Measurements from ENCODE around the gene CASZ1.

CASZ1 gene

DNA sequence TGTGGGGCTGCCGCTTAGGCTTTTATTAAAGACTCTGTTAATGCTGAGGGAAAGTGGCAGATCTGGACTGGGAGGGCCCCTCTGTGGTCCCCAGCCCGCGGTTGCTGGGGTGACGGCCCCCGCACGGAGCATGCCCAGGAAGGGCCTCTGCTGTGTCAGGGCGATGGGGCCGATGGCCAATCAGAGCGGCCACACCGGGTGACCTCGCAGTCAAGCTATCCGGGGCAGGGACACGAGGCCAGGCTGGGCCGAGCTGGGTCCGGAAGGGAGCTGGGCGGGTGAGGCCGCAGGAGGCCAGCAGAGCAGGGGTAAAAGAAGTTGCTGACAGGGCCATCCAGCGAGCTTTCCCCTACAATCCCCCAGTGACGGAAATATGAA is 145.1 kb downstream of the CASZ1 start:
- no peak for DNase-seq (ENCODE audit: low read depth)

GRCh38 chr1:10650556-10651388 is 145.7 kb downstream of the CASZ1 start:
- no peak for DNase-seq (ENCODE audit: low read depth)

GRCh38 chr1:10649517-10650201 is 146.8 kb downstream of the CASZ1 start:
- DNase-seq (ENCODE audit: low read depth): no peak

- no peak for DNase-seq (ENCODE audit: low read depth)
Observed at GRCh38 chr1:10648689-10649516, 147.5 kb downstream of the CASZ1 start.

DNA sequence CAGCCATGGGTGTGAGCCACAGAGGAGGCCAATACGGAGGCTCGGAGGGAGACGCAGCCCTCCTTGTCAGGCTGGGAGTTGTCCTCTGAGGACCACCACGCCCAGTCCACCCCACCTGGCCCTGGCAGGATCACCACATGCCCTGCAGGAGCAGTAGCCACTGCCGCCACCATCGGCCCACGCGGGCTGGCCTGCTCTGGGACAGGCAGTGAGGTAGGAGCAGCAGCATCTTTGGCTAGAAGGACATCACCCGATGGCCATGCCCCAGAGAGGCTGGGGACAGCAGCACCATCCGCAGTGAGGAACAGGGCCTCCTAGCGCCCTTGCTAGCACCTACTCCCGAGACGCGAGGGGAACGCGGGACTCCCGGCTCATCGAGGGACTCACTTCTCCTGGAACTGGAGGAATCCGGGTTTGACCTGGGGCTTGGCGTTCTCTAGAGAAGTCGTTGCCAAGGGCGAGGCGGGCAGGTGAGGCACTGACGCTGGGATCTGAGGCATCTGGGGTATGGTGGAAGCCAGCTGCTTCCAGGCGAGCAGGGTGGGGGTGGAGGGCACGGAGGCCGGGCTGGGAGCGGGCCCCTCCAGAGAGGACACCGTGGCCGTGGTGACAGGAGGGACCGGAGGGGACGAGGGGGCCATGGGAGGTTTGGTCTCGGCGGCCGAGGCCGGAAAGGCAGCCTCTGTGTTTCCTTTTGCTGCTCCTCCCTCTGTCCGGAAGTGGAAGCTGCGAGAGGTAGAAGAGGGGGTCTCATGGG is 148.9 kb downstream of the CASZ1 start:
- no peak for DNase-seq (ENCODE audit: low read depth)

GRCh38 chr1:10646347-10646861 is 150.0 kb downstream of the CASZ1 start:
- no peak for DNase-seq (ENCODE audit: low read depth)

GRCh38 chr1:10644307-10645128 is 151.9 kb downstream of the CASZ1 start:
- no peak for DNase-seq (ENCODE audit: low read depth)

DNA sequence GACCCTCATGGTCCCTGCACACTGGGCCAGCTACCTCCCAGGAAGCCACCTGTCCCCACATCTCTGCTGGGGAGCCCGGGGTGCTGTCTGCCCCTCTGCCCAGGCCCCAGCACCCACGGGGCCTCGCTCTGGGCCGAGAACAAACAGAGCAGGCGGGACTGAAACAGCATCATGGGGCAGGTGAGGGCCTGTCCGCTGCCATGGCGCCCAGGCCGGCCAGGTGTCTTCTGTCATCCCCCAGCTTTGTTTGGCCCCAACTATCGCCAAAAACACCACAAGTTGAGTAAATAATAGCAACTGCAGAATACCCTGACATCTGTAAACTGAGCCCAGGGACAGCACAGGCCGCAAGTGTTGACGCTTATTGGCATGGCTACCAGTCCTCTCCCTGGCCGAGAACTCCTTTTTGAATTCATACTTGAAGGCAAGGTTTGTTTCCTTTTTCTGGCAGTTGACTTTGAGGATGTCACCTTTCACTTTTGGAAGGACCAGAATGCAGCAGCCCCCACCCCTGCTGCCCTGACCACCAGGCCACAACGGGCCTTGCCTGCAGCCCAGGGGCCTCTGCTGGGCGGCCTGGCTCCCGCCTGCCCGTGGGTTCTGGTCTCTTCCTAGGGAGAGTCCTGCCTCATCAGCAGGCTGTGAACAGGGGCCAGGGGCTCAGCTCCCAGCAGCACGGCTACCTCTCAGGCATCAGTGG is 152.7 kb downstream of the CASZ1 start:
- no peak for DNase-seq (ENCODE audit: low read depth)

- no peak for DNase-seq (ENCODE audit: low read depth)
Observed at GRCh38 chr1:10642403-10643080, 153.9 kb downstream of the CASZ1 start.

- DNase-seq (ENCODE audit: low read depth): no peak
Observed at GRCh38 chr1:10641976-10642375, 154.5 kb downstream of the CASZ1 start.

- no peak for DNase-seq (ENCODE audit: low read depth)
Observed at GRCh38 chr1:10640843-10641553, 155.4 kb downstream of the CASZ1 start.

DNA sequence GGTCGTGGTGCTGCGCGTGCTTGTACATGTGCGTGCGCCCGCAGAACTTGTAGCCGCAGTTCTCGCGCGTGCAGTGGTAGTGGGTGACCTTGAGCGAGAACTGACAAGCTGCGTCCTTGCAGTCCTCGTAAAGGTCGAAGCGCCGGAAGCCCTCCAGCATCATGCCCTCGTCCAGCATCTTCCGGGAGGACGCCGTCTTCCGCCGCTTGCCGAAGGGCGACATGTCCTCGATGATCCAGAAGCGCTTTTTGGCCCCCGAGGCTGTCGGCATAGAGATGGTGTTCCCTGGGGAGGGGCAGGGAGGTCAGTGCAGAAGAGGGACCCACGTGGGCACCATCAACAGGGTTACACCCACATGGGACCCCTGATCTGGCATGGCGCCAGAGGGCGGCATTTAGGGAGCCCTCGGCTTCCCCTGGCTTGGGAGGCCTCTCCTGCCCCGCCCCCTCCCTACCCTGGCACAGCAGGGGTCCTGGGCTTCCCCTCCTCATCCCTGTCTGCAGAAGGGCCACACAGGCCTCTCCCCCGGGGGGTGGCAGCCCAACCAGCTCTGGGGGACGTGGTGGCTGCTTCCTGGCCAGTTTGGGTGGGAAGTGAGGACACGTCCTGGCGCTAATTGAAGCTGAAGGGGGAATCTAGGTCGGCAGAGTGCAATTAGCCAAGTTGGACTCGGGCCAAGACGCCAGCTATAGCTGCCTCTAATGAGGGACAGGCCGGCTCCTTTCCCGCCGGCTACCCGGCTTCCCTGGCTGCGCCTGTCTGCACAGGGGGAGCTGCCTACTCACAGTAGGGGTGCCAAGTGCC is 156.5 kb downstream of the CASZ1 start:
- no peak for DNase-seq (ENCODE audit: low read depth)

DNA sequence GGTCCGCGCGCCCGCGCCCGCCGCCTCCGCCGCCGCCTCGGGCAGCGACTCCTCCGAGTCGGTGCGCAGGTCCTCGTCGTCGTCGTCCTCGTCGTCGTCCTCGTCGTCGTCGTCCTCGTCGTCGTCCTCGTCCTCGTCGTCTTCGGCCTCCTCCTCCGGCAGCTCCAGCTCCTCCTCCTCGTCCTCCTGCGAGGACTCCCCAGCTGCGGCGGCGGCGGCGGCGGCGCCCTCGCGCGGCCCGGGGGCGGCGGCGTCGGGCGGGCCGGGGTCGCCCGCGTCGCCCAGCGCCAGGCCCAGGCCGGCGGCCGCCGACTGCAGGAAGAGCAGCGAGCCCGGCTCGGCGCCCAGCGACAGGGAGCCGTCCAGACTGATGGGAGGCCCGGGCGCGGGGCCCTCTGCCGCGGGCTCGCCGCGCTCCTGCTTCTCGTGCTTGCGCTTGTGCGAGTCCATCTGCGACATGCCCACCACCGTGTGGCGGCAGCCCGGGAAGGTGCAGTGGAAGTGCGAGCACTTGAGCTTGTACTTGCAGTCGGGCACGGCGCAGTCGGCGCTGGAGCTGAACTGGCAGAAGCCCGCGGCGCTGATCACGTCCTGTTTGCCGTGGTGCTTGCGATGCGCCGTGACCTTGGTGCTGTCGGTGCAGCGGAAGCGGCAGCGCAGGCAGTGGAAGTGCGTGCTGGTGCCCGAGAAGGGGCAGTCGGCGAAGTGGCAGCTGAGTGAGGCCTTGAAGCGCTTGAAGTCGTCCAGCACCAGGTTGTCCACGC is 157.3 kb downstream of the CASZ1 start:
- DNase-seq (ENCODE audit: low read depth): no peak

DNA sequence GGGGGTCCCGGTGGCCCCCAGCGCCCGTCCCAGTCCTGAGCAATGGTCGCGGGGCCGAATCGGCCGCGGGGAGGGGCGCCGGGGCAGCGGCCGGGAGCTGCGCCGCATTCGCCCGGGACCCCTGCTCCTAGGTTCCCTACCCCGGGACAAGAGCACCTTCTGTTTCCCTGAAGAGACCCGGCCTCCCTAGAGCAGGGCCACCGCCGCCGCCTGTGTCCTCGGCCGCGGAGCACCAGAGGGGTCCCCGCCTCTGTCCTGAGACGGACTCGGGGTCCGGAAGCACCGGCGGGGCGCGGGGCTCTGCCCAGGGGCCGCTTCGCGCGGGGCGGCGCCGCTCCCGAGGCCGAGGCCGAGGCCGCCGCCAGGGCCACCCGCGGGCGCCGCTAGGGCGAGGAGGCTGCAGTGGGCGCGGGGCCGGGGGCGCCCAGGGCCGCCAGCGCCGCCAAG is 157.9 kb downstream of the CASZ1 start:
- DNase-seq (ENCODE audit: low read depth): no peak

DNA sequence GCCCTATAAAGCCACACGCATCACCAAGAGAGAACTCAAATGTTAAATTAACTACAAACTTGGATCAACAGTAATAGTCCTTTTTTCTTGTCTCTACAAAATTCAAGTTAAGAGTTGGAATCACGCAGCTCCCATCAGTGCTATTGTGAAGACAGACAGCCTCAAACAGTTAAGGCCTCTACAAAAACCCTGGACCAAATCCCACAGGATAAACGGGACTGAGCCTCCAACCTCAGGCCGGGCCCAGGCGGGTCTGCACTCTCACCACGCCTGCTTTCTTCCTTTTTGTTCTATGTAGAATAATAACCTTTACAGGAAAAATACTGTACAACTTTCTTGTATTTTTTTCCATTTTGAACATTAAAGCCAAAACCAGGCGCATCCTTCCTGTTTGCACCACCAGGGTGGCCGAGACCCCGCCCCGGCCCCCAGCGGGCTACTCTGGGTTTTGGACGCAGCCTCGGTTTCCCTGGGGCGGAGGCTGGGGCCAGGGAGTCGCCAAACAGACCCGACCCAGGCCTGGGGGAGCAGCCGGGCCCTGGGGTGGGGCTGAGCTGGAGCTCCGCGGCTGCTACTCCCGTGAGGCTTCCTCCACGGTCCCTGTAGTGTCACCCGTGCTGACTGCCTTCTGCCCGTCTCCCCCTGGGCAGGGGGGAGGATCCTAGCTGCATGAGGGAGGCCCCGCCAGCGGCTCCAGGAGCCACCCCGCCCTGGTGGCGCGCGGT is 158.4 kb downstream of the CASZ1 start:
- no peak for DNase-seq (ENCODE audit: low read depth)

DNA sequence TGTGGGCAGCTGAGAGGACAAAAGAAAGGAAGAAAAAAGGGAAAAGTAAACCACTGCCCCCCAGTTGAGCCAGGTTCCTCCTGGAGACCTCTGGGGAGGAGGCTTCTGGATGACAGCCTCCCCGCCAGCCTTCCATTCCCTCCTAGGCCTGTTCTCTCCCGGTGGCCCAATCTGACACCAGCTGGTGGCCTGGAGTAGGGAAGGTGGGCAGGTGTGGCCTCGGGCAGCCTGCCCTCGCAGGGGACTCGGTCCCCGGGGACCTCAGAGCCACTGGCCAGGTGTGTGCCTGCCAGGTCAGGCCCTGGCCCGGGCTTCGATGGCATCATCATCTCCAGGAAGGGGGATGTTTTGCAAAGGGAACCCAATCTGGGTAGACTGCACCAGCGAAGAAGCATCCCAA is 159.0 kb downstream of the CASZ1 start:
- DNase-seq (ENCODE audit: low read depth): no peak

- no peak for DNase-seq (ENCODE audit: low read depth)
Observed at GRCh38 chr1:10635992-10636391, 160.5 kb downstream of the CASZ1 start.
